Measurements from ENCODE around the gene PROSER2. TPM values are rescaled to one million over a fixed set of nuclear protein-coding genes. Genes with fewer than 3 reads are reported as not detected.

Gene PROSER2
- total and polyA plus RNA-seq, 2 donors (not counting 3 experiments of a cell fraction or from before 2014, with no cell fraction given): 5.9 to 22.6 TPM

GRCh38 chr10:11794566-11794965 is 28.6 kb upstream of the PROSER2 start:
- no peak overlapping the region for H3K27ac ChIP-seq (ENCODE audit: insufficient read depth, low read depth, low read length)

GRCh38 chr10:11795101-11795920 is 27.8 kb upstream of the PROSER2 start:
- intact Hi-C loops (cut with micrococcal nuclease) (loop anchor here (5.0 to 10.0 kb wide), 2 partner anchors 77 to 399 kb away; partner anchors contain the start of genes CDC123 and NUDT5), dilution Hi-C loops (cut with MboI; ENCODE audit: extremely low pct_ligation_motif_present, low sequenced_read_pairs) (no loop called here)
- peaks cover 22% of the 10 kb centered on the region for H3K4me1 ChIP-seq (ENCODE audit: control insufficient read depth, extremely low read depth, insufficient read depth, low read length)
- H3K4me3 ChIP-seq (replicated peaks in 1 of 3; ENCODE audit: insufficient read depth in 1 of 3, low read depth in 1 of 3, low read length in 3 of 3): no peak overlapping the region
- BruUV-seq (replicated peaks): no TSS peak
- TF ChIP-seq GATA2 (IDR thresholded peaks at IDR 0.05; ENCODE audit: insufficient read depth, insufficient read length, low read depth, low read length): no peak
- no peak for TF ChIP-seq MYC (IDR thresholded peaks at IDR 0.05; ENCODE audit: low read depth, low read length)
- TF ChIP-seq EZH2 (IDR thresholded peaks at IDR 0.05; ENCODE audit: borderline replicate concordance, low read depth, low read length, severe bottlenecking): no peak
- TF ChIP-seq POLR2AphosphoS5 (IDR thresholded peaks at IDR 0.05; ENCODE audit: insufficient read depth, low read depth, low read length): no peak
- TF ChIP-seq, protein P1, sequence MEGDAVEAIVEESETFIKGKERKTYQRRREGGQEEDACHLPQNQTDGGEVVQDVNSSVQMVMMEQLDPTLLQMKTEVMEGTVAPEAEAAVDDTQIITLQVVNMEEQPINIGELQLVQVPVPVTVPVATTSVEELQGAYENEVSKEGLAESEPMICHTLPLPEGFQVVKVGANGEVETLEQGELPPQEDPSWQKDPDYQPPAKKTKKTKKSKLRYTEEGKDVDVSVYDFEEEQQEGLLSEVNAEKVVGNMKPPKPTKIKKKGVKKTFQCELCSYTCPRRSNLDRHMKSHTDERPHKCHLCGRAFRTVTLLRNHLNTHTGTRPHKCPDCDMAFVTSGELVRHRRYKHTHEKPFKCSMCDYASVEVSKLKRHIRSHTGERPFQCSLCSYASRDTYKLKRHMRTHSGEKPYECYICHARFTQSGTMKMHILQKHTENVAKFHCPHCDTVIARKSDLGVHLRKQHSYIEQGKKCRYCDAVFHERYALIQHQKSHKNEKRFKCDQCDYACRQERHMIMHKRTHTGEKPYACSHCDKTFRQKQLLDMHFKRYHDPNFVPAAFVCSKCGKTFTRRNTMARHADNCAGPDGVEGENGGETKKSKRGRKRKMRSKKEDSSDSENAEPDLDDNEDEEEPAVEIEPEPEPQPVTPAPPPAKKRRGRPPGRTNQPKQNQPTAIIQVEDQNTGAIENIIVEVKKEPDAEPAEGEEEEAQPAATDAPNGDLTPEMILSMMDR (IDR thresholded peaks at IDR 0.05; ENCODE audit: extremely low read depth in 1 of 2, insufficient read depth in 1 of 2, low read depth in 1 of 2, low read length in 2 of 2): no peak
- TF ChIP-seq MAX (IDR thresholded peaks at IDR 0.05; ENCODE audit: insufficient read depth, insufficient read length): no peak
- TF ChIP-seq FOS (IDR thresholded peaks at IDR 0.05; ENCODE audit: borderline replicate concordance, insufficient read depth, low read length): no peak
- no peak overlapping the region for H3K4me2 ChIP-seq (ENCODE audit: insufficient read depth, low read length)
- CTCF ChIA-PET: interaction anchor here (1.0 to 3.9 kb wide), 7 partner anchors 9 to 191 kb away, joined by 3 to 80 read pairs (median 6); no protein-coding TSS in a partner anchor
- FAIRE-seq: no peak
- no peaks in the 10 kb centered on the region for H3K79me2 ChIP-seq (ENCODE audit: control insufficient read depth, insufficient read depth, low read length)
- no peak for DNase-seq (ENCODE audit: low read depth, low spot score)
- no peak overlapping the region for H3K27ac ChIP-seq (ENCODE audit: insufficient read depth, low read depth, low read length)
- POLR2A ChIA-PET: interaction anchor here (0.6 kb wide), 1 partner anchor 85 kb away, joined by 3 read pairs; no protein-coding TSS in a partner anchor
- H3K9ac ChIP-seq (replicated peaks; ENCODE audit: extremely low read depth, insufficient read depth, low read length): no peak overlapping the region
- no peaks in the 10 kb centered on the region for H4K20me1 ChIP-seq (replicated peaks; ENCODE audit: control insufficient read depth, extremely low read depth, insufficient read depth, low read length)
- H2AFZ ChIP-seq (ENCODE audit: low read depth, low read length): no peak overlapping the region
- H3K9me1 ChIP-seq (replicated peaks; ENCODE audit: control insufficient read depth, extremely low read depth, insufficient read depth, low read length): no peaks in the 10 kb centered on the region
- no peaks in the 10 kb centered on the region for H3K9me3 ChIP-seq (replicated peaks; ENCODE audit: control insufficient read depth, insufficient read depth, low read length)
- no peaks in the 10 kb centered on the region for H3K27me3 ChIP-seq (ENCODE audit: control insufficient read depth in 2 of 2, insufficient read depth in 2 of 2, low read length in 2 of 2)
- no peaks in the 10 kb centered on the region for H3K36me3 ChIP-seq (ENCODE audit: control insufficient read depth in 2 of 2, extremely low read depth in 1 of 2, insufficient read depth in 2 of 2, low read length in 2 of 2)

More at GRCh38 chr10:11794566-11794965, 28.6 kb upstream of the PROSER2 start:
- no peak for TF ChIP-seq MYC (IDR thresholded peaks at IDR 0.05; ENCODE audit: low read depth, low read length)
- no peak for TF ChIP-seq EZH2 (IDR thresholded peaks at IDR 0.05; ENCODE audit: borderline replicate concordance, low read depth, low read length, severe bottlenecking)
- TF ChIP-seq JUN (IDR thresholded peaks at IDR 0.05; ENCODE audit: borderline replicate concordance, insufficient read depth, insufficient read length, low read depth): no peak
- no peak for TF ChIP-seq GATA2 (IDR thresholded peaks at IDR 0.05; ENCODE audit: insufficient read depth, insufficient read length, low read depth, low read length)
- Histone ChIP-seq H3K4me1 (ENCODE audit: control insufficient read depth, extremely low read depth, insufficient read depth, low read length) (peaks cover 21% of the 10 kb centered on the region), H3K9ac (replicated peaks; ENCODE audit: extremely low read depth, insufficient read depth, low read length) (no peak overlapping the region), H2AFZ (ENCODE audit: low read depth, low read length) (no peak overlapping the region), H3K9me3 (replicated peaks; ENCODE audit: control insufficient read depth, insufficient read depth, low read length) (no peaks in the 10 kb centered on the region), H3K4me3 (replicated peaks in 1 of 3; ENCODE audit: insufficient read depth in 1 of 3, low read depth in 1 of 3, low read length in 3 of 3) (no peak overlapping the region), H3K9me1 (replicated peaks; ENCODE audit: control insufficient read depth, extremely low read depth, insufficient read depth, low read length) (no peaks in the 10 kb centered on the region), H3K36me3 (ENCODE audit: control insufficient read depth in 2 of 2, extremely low read depth in 1 of 2, insufficient read depth in 2 of 2, low read length in 2 of 2) (no peaks in the 10 kb centered on the region), H3K4me2 (ENCODE audit: insufficient read depth, low read length) (no peak overlapping the region), H3K79me2 (ENCODE audit: control insufficient read depth, insufficient read depth, low read length) (no peaks in the 10 kb centered on the region), H4K20me1 (replicated peaks; ENCODE audit: control insufficient read depth, extremely low read depth, insufficient read depth, low read length) (no peaks in the 10 kb centered on the region), H3K27me3 (ENCODE audit: control insufficient read depth in 2 of 2, insufficient read depth in 2 of 2, low read length in 2 of 2) (peaks cover 0 to under 1% of the 10 kb centered on the region in 2 experiments)
- dilution Hi-C loops (cut with MboI; ENCODE audit: extremely low pct_ligation_motif_present, low sequenced_read_pairs) (no loop called here), intact Hi-C loops (cut with micrococcal nuclease) (loop anchor here (5.0 to 10.0 kb wide), 2 partner anchors 128 to 400 kb away; partner anchors contain the start of genes CDC123 and NUDT5)
- FAIRE-seq (no peak), DNase-seq (ENCODE audit: low read depth, low spot score) (no peak)
- no TSS peak for BruUV-seq (replicated peaks)
- ChIA-PET POLR2A (no interaction called here), CTCF (interaction anchor here (1.0 to 3.9 kb wide), 6 partner anchors 9 to 191 kb away, joined by 3 to 80 read pairs (median 30); no protein-coding TSS in a partner anchor)
